ENCODE measurements around the gene LST1. TPM values are rescaled to one million over a fixed set of nuclear protein-coding genes. Genes with fewer than 3 reads are reported as not detected.

LST1 gene
- total RNA-seq, 4 donors from 2014 or later: 1.9 to 9.3 (median 6.8) TPM

DNA sequence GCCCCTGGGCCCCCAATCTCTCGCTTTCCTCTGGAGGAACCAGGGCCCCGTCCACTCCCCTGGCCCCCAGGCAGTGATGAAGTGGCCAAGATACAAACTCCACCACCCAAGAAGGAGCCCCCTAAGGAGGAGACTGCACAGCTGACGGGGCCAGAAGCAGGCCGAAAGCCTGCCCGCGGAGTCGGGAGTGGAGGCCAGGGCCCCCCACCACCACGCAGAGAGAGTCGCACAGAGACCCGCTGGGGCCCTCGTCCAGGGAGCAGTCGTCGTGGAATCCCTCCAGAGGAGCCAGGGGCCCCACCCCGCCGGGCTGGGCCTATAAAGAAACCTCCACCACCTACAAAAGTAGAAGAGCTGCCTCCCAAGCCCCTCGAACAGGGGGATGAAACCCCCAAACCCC is 45.1 kb downstream of the LST1 start:
- TF ChIP-seq, protein P1, sequence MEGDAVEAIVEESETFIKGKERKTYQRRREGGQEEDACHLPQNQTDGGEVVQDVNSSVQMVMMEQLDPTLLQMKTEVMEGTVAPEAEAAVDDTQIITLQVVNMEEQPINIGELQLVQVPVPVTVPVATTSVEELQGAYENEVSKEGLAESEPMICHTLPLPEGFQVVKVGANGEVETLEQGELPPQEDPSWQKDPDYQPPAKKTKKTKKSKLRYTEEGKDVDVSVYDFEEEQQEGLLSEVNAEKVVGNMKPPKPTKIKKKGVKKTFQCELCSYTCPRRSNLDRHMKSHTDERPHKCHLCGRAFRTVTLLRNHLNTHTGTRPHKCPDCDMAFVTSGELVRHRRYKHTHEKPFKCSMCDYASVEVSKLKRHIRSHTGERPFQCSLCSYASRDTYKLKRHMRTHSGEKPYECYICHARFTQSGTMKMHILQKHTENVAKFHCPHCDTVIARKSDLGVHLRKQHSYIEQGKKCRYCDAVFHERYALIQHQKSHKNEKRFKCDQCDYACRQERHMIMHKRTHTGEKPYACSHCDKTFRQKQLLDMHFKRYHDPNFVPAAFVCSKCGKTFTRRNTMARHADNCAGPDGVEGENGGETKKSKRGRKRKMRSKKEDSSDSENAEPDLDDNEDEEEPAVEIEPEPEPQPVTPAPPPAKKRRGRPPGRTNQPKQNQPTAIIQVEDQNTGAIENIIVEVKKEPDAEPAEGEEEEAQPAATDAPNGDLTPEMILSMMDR (IDR thresholded peaks at IDR 0.05): no peak
- TF ChIP-seq EP300 (IDR thresholded peaks at IDR 0.05) (no peak), POLR2A (IDR thresholded peaks at IDR 0.05; ENCODE audit: low read depth) (no peak), POLR2AphosphoS5 (IDR thresholded peaks at IDR 0.05) (no peak)
- no peak overlapping the region for H3K4me3 ChIP-seq
- no peaks in the 10 kb centered on the region for H3K27me3 ChIP-seq
- DNase-seq (ENCODE audit: extremely low spot score): no peak
- intact Hi-C loops (cut with DNase I): no loop called here
- peaks cover 73 to 100% (median 100%) of the 10 kb centered on the region in 4 donors for H3K36me3 ChIP-seq
- no peaks in the 10 kb centered on the region for H3K9me3 ChIP-seq
- no peak overlapping the region for H3K27ac ChIP-seq (replicated peaks in 1 of 4)
- WGBS: 81% methylated on average over 16 of the region's 16 CpGs
- peaks cover 0 to 5% (median 2%) of the 10 kb centered on the region in 4 donors for H3K4me1 ChIP-seq

DNA sequence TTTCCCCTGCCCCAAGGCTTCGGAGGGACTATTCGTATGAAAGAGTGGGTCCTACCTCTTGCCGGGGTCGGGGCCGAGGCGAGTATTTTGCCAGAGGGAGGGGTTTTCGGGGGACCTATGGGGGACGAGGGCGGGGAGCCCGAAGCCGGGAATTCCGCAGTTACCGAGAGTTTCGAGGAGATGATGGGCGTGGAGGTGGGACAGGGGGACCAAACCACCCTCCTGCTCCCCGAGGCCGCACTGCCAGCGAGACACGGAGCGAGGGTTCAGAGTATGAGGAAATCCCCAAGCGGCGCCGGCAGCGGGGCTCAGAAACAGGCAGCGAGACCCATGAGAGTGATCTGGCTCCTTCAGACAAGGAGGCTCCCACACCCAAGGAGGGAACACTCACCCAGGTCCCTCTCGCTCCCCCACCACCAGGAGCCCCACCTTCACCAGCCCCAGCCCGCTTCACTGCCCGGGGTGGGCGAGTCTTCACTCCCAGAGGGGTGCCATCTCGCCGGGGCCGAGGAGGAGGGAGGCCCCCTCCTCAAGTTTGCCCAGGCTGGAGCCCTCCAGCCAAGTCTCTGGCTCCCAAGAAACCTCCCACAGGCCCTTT is 45.7 kb downstream of the LST1 start:
- intact Hi-C loops (cut with DNase I): no loop called here
- Histone ChIP-seq H3K27ac (replicated peaks in 1 of 4) (peak overlapping the region in 1 of 4 donors; percentile 34), H3K36me3 (peaks cover 73 to 100% (median 100%) of the 10 kb centered on the region in 4 donors)

GRCh38 chr6:31632279-31632946 is 46.3 kb downstream of the LST1 start:
- H3K9me3 ChIP-seq: no peaks in the 10 kb centered on the region
- no peak overlapping the region for H3K4me3 ChIP-seq
- no peak for DNase-seq (ENCODE audit: extremely low spot score)
- TF ChIP-seq POLR2AphosphoS5 (IDR thresholded peaks at IDR 0.05) (no peak), EP300 (IDR thresholded peaks at IDR 0.05) (no peak)
- TF ChIP-seq, protein P1 (IDR thresholded peaks at IDR 0.05): no peak
- H3K4me1 ChIP-seq: peaks cover 0 to 5% (median 2%) of the 10 kb centered on the region in 4 donors
- H3K27ac ChIP-seq (replicated peaks in 1 of 4): peak overlapping the region in 2 of 4 donors; percentile 15 to 34
- 85% methylated on average over 22 of the region's 26 CpGs for WGBS
- intact Hi-C loops (cut with DNase I): no loop called here
- H3K36me3 ChIP-seq: peaks cover 73 to 100% (median 100%) of the 10 kb centered on the region in 4 donors
- no peaks in the 10 kb centered on the region for H3K27me3 ChIP-seq

More for the DNA sequence above, 45.7 kb downstream of the LST1 start:
- Histone ChIP-seq H3K4me1 (peaks cover 0 to 5% (median 2%) of the 10 kb centered on the region in 4 donors), H3K9me3 (no peaks in the 10 kb centered on the region), H3K4me3 (no peak overlapping the region), H3K27me3 (no peaks in the 10 kb centered on the region)
- WGBS: 86% methylated on average over 27 of the region's 32 CpGs
- no peak for DNase-seq (ENCODE audit: extremely low spot score)
- TF ChIP-seq POLR2AphosphoS5 (IDR thresholded peaks at IDR 0.05) (peak in 1 of 2 donors; percentile 12), POLR2A (IDR thresholded peaks at IDR 0.05; ENCODE audit: low read depth) (no peak)

DNA sequence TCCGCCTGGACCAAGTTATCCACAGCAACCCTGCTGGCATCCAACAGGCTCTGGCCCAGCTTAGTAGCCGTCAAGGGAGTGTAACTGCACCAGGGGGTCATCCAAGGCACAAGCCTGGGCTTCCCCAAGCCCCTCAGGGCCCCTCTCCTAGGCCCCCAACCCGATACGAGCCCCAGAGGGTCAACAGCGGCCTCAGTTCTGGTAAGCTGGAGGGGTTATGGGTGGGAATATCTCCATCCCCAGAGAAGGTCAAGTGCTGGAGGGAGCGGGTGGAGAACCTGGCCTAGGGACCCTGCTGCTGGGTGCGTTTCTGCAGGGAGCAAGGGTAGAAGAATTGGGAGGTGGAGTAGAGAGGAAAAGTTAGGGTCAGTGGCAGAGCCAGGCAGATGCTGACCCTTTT is 47.4 kb downstream of the LST1 start:
- Histone ChIP-seq H3K9me3 (no peaks in the 10 kb centered on the region), H3K27me3 (no peaks in the 10 kb centered on the region), H3K27ac (replicated peaks in 1 of 4) (peak overlapping the region in 2 of 4 donors; percentile 6 to 34), H3K4me3 (no peak overlapping the region), H3K4me1 (peaks cover 0 to 5% (median 2%) of the 10 kb centered on the region in 4 donors), H3K36me3 (peaks cover 72 to 100% (median 100%) of the 10 kb centered on the region in 4 donors)
- WGBS: 91% methylated on average over 7 of the region's 7 CpGs
- TF ChIP-seq, protein P1 (IDR thresholded peaks at IDR 0.05): no peak
- TF ChIP-seq POLR2AphosphoS5 (IDR thresholded peaks at IDR 0.05) (no peak), EP300 (IDR thresholded peaks at IDR 0.05) (no peak), POLR2A (IDR thresholded peaks at IDR 0.05; ENCODE audit: low read depth) (no peak)
- DNase-seq (ENCODE audit: extremely low spot score): no peak
- intact Hi-C loops (cut with DNase I): no loop called here

DNA sequence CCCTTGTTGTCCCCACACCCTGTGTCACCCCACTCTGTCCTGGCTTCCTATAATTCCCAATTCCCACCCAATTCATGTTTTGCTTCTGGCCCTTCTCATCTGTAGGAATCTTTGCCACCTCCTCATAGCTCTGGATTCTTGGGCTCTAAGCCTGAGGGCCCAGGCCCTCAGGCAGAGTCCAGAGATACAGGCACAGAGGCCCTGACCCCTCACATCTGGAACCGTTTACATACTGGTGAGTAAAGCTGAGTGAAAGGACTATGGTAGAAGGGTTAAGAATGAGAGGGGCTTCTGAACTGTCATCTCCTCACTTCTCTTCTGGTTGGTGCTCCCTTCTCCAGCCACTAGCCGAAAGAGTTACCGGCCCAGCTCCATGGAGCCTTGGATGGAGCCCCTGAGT is 48.1 kb downstream of the LST1 start:
- DNase-seq (ENCODE audit: extremely low spot score): no peak
- Histone ChIP-seq H3K27ac (replicated peaks in 1 of 4) (no peak overlapping the region), H3K9me3 (no peaks in the 10 kb centered on the region), H3K27me3 (no peaks in the 10 kb centered on the region), H3K36me3 (peaks cover 73 to 100% (median 99%) of the 10 kb centered on the region in 4 donors), H3K4me1 (peaks cover 0 to 5% (median 2%) of the 10 kb centered on the region in 4 donors), H3K4me3 (no peak overlapping the region)
- WGBS: 56% methylated on average over 1 of the region's 3 CpGs
- TF ChIP-seq POLR2AphosphoS5 (IDR thresholded peaks at IDR 0.05): no peak
- TF ChIP-seq POLR2A (IDR thresholded peaks at IDR 0.05; ENCODE audit: low read depth): no peak
- no peak for TF ChIP-seq EP300 (IDR thresholded peaks at IDR 0.05)
- TF ChIP-seq, protein P1 (IDR thresholded peaks at IDR 0.05): no peak
- intact Hi-C loops (cut with DNase I): no loop called here

All from esophagus muscularis mucosa (tissue), 4 donors.